Hematopoietic multipotent progenitor cell treated with erythropoietin and hydrocortisone succinate and interleukin-3 and kit ligand, for 15 days (in vitro differentiated cells): Measurements from ENCODE around the gene RFX5.
A peak's percentile ranks its signal among the peaks of the same experiment; 100 is the strongest.
"Not testable (repeated sequence)": the region's sequence is repeated elsewhere in the genome, so short reads cannot be mapped to it uniquely, and the experiment has no call there.

Experiments used
- DNase-seq: peaks from one replicate; pipeline ENCODE4 v3.0.0-alpha.2; 2015; ENCODE audit warnings: low spot score

RFX5 gene

DNA sequence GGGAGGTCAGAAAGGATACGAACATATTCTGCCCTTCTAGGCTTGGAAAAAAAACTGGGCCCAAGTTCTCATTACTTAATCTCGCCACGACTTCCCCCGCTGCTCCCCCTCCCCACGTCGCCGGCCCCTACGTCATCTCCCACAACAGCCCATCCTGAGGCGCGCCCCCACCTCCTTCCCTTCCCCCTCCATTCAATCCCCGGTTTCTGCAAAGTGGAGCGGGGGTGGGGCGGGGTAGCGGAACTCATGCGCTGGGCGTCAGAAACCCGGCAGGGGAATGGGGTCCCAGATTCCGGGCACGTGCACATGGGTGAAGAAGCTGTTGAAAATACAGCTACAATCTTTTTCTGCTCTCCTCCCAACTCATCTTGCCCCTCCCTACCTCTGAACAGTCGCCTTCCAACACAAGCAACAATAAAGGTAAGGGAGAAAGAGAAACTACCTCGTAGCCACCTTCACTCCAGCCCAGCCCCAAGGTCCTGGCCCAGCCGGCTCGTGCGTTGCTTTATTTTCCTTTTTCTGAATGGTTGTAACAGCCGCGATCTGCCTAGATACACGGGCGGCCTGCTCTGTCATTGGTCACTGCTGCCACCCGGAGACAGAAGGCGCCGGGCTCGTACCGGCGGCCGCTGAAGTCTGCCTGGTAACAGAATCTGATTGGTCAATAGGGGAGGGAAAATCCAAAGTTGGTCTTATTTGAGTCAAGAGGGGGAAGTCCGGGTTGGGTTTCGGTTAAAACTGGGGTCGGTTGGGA is at the start of gene RFX5:
TSS of gene RFX5 (minus strand) at position 484 of the 754 bp plus-strand sequence. CDS start 932 bp downstream, outside the sequence.
- DNase-seq, result peak; percentile 96

DNA sequence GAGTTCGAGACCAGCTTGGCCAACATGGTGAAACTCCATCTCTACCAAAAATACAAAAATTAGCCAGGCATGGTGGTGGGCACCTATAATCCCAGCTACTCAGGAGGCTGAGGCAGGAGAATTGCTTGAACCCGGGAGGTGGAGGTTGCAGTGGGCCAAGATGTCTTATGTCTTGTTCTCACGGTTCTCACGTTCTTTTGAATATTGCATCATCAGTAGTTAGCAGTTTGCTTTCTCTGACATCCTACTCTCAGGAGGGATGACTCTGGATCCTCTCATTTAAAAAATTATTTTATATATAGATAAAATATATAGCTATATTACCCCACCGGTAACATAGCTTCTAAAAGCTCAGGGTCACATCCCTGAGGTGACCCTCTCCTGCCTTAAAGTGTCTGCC is 49.2 kb upstream of the RFX5 start:
- DNase-seq, result not testable (repeated sequence)

DNA sequence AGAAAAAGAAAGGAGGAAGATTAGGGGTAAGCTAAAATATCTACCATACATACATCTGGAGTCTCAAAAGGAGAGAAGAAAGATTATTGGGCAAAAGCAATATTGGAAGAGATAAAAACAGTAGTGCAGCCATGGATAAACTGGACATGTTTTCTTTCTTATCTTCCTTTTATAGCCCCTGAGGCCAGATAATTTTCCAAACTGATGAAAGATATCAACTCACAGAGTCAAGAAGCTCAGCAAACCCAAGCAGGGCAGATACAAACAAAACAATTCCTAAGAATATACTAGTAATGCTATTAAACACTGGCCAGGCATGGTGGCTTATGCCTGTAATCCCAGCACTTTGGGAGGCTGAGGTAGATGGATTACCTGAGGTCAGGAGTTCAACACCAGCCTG is 46.5 kb upstream of the RFX5 start:
- DNase-seq, result no peak

GRCh38 chr1:151391079-151391563 is 44.1 kb upstream of the RFX5 start:
- no peak for DNase-seq

DNA sequence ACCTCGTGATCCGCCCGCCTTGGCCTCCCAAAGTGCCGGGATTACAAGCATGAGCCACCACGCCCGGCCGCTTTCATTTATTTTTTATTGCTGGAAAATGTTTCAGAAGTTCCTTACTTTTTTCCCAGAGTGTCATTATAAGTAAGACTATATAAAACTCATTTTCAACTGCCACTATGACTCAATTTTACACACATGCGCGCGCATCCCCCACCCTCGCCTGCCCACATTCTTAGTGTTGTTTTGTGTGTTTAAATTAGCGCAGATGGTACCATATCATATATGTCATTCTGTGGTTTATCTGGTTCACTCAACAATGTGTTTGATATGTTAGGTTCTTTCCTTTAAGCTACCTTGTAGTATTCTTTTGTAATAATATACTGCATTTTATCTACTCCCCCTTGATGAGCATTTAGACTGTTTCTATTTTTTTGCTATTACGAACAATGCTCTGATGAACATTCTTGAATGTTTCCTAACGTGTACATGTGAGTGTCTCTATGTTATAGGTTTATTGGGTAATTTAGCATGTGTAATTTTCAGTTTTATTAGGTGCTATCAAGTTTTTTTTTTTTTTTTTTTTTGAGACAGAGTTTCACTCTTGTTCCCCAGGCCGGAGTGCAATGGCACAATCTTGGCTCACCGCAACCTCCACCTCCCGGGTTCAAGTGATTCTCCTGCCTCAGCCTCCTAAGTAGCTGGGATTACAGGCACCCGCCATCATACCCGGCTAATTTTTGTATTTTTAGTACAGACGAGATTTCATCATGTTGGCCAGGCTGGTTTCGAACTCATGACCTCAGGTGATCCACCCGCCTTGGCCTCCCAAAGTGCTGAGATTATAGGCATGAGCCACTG is 43.4 kb upstream of the RFX5 start:
- DNase-seq, result not testable (repeated sequence)

DNA sequence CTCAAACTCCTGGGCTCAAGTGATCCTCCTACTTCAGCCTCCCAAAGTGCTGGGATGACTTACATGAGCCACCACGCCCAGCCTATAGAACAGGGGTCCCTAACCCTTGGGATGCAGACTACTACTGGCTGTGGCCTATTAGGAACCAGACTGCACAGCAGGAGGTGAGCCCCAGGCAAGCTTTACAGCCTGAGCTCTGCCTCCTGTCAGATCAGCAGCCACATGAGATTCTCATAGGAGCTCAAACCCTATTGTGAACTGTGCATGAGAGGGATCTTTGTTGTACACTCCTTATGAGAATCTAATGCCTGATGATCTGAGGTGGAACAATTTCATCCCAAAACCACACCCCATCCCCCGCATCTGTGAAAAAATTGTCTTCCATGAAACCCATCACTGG is 39.0 kb upstream of the RFX5 start:
- DNase-seq, result no peak

- DNase-seq, result no peak
Observed at GRCh38 chr1:151384584-151384983, 37.5 kb upstream of the RFX5 start.

DNA sequence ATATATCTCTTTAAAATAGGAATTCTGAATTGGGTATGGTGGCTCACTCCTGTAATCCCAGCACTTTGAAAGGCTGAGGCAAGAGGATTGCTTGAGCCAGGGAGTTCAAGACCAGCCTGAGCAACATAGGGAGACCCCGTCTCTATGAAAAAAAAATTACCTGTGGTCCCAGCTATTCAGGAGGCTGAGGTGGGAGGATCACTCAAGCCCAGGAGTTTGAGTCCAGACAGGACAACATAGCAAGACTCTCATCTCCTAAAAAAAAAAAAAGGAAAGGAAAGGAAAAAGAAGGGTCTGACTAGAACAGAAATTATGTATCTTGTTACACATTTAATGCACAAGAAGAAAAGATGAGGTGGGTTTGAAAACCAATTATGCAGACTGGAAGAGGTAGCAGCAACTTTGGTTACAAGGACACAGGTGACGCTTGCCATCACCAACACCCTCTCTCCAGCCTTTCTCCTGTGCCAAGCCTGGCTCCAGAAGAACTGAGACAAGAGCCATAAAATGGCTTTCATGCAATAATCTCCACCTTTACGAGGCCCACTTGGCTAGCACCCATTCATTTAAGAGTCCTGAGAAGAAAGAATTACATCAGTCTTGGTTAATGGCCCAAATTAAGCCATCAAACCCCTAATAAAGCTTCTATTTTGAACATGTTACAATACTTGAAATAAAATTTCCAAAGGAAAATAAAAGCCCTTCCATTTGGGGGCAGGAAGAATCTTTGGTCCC is 30.3 kb upstream of the RFX5 start:
- DNase-seq, result no peak

GRCh38 chr1:151373196-151373595 is 26.1 kb upstream of the RFX5 start:
- no peak for DNase-seq

- peak; percentile 89 for DNase-seq
Observed at GRCh38 chr1:151372058-151372934, 25.2 kb upstream of the RFX5 start, which contains the start of gene SELENBP1. TSS of gene SELENBP1 (minus strand) at chr1:151372705. CDS start at chr1:151372641, 64 bp downstream.

- peak; percentile 87 for DNase-seq
Observed at GRCh38 chr1:151371370-151372057, 24.5 kb upstream of the RFX5 start.

DNA sequence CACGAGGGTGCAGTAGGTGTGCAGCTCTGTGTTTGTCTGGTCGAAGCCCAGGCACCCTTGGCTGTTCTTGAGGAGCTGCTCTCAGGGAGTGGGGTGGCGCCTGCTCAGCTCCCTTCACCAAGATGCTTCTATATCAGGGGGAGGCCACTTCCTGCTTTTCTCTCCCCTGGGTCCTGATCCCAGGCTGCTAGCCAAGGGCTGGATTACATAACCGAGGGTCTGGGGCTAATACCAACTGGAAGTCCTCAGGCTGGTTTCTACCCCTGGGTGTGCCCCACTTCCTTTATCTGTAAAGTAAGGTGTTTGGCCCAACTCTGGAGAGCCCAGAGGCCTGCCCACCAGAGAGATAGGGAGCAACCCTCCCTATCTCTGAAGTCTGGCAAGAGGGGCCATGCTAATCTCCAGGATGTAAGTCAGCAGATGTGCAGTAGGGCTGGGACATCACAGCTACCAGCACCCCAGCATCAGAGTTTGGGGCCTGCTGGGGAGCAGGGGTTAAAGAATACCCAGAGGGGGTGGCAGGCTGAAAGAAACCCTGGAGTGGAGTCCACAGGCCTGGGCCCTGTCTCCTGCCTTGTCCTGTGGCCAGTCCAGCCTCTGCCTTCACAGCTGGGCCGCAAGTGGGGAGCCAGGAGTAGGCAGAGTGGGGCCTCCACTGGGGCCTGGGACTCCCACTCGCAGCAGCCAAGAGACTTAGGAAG is 23.3 kb upstream of the RFX5 start:
- DNase-seq, result peak; percentile 94

DNA sequence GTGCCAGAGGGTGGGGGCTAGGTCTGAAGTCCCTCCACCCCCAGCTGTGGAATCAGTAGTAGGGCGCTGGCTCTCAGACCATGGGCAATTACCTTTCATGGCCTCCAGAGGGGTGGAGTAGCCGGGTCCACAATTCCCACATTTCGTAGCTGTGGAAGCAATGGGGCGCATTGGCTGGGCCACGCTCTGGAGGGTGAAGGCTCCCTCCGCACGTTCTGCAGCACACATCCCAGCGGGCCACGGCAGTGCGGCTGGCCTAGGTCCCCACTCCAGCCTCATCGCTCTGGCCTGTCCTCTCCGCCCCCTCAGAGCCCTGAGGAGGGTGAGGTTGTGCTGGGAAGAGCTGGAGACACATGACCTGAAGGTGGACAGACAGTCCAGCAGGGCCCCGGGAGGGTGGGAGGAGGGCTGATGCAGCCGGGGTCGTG is 22.6 kb upstream of the RFX5 start:
- no peak for DNase-seq

DNA sequence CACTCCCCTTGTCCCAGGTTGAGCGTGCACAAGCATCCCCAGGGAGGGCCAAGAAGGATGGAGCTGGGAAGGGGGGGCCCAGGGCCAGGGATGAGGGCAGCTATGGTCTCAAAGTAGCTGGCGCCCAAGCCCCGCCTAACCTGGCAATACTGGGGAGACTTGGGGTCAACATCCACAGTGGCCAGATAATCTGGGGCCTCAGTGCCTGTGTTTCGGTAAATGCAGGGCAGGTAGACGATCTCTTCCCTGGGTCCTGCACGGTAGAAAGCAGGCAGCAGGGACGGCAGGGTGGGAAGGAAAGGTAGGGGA is 22.2 kb upstream of the RFX5 start:
- no peak for DNase-seq

- peak; percentile 23 for DNase-seq
Observed at GRCh38 chr1:151368393-151369301, 21.6 kb upstream of the RFX5 start.

DNA sequence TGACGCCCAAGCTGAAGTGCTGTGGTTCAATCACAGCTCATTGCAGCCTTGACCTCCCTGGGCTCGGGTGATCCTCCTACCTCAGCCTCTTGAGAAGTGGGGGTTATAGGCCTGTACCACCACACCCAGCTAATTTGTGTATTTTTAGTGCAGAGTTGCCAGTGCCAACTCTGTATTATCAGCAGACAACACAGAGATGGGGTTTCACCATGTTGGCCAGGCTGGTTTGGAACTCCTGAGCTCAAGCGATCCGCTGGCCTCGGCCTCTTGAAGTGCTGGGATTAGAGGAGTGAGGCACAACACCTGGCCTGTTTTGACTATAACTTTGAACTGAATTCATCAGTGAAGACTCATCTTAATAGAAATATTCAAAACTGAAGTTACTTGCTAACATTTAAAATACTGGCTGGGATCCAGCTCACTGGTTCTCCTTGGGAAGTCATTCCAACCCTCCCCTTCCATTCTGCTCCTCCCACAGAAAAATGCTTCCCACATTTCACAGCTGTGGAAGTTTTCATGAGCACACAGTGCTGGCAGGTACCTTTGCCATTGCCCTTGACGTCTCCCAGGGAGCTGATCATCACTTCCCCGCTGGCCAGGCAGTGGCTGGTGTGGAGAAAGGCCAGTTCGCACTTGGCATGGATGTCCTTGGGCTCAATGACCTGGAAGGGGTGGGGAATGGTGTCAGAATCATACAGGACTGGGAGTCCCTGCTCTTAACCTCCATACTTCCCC is 20.8 kb upstream of the RFX5 start:
- DNase-seq, result peak; percentile 77

GRCh38 chr1:151364996-151365395 is 17.9 kb upstream of the RFX5 start:
- DNase-seq, result no peak
